ENCODE measurements around the gene UGT2B10. TPM values are rescaled to one million over a fixed set of nuclear protein-coding genes. Genes with fewer than 3 reads are reported as not detected.

UGT2B10 gene
- total and polyA plus RNA-seq, 2 of the 8 experiments (the other 6 are each of a cell fraction or from before 2014, with no cell fraction given), result not detected

DNA sequence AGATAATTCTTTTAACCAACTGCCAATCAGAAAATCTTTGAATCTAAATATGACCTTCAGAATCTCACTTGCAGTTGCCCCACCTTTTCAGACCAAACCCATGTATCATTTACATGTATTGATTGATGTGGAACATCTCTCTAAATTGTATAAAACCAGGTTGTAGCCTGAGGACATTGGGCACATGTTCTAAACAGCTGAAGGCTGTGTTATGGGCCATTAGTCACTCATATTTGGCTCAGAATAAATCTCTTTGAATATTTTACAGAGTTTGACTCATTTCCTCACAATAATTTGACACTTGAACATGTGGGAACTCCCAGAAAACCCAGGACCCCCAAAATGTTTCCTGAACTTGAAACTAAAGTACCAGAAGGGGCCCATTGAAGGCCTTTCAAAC is 58.7 kb downstream of the UGT2B10 start (continued):
- no peak for TF ChIP-seq JUND (IDR thresholded peaks at IDR 0.05; ENCODE audit: low read length)
- TF ChIP-seq SP4 (IDR thresholded peaks at IDR 0.05; ENCODE audit: low read length), result no peak

Measured in H1 (cell line).